ENCODE data around the gene ARHGEF10L. TPM values are rescaled to one million over a fixed set of nuclear protein-coding genes. Genes with fewer than 3 reads are reported as not detected.

Gene ARHGEF10L
- total RNA-seq, 2 experiments from 2014 or later, result not detected

DNA sequence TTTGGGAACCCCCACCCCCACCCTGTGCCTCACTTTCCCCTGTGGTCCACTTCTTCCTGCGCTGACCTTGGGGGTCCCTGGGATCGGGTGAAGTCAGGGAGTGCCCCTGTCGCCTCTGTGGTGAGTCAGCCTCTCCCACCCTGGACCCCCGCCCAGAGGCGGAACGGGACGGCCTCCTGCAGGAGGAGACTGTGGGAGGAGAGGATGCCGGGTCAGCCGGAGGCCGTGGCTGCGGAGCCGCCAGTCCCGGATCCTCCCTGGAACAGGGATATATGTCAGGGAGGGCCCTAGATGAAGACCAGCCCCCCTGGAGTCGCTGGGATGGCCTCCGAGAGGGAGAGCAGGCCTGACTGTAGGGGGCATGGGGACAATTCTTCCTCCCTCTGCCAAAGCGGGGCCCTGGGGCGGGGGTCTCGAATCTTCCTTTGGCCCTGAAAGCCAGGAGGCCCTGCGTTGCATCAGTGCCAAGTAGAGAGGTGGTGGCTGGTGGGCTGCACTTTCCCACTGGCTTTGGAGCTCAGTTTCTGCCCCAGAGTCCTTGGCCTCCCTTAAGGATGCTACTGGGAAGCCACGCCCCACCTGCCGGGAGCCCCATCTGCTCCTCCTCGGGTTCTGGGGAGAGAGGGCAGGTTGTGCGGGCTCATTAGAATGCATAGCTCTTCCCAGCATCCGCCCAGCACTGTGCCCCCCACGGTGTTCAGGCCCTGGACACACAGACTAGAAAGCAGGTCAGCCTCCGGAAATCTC, 930 bp downstream of the ARHGEF10L start:
- Mint-ChIP-seq H3K27ac (no peak overlapping the region), H3K9me3 (ENCODE audit: insufficient read depth) (no peaks in the 10 kb centered on the region), H3K4me3 (no peak overlapping the region), H3K4me1 (ENCODE audit: low read depth) (peaks cover 9% of the 10 kb centered on the region), H3K27me3 (ENCODE audit: low read depth) (peaks cover 35% of the 10 kb centered on the region), H3K36me3 (ENCODE audit: low read depth) (no peaks in the 10 kb centered on the region)
- no peak for ATAC-seq
- CTCF ChIA-PET, result no interaction called here
- POLR2A ChIA-PET, result interaction anchor here (0.5 kb wide), 1 partner anchor 76 kb away, joined by 3 read pairs; no protein-coding TSS in a partner anchor
- DNase-seq, result no peak

DNA sequence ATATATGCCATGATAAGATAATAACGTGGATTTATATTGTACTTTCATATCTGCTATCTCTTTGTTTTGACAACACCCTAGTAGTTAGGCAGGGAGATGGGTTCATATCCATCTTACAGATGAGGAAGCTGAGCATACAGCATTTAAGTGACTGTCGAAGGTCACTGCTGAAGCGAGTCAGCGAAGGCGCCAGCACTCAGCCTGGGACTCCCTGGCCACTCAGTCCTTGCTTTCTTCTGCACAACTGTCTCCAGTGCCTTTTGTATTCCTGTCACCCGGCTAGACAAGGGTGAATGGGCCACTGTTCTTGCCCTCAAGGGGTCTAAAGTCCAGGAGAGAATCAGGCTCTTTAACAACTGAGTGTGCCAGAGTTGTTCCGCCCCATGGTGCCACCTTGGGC, 3.1 kb downstream of the ARHGEF10L start:
- POLR2A ChIA-PET, result no interaction called here
- H3K36me3 Mint-ChIP-seq (ENCODE audit: low read depth), result no peaks in the 10 kb centered on the region

DNA sequence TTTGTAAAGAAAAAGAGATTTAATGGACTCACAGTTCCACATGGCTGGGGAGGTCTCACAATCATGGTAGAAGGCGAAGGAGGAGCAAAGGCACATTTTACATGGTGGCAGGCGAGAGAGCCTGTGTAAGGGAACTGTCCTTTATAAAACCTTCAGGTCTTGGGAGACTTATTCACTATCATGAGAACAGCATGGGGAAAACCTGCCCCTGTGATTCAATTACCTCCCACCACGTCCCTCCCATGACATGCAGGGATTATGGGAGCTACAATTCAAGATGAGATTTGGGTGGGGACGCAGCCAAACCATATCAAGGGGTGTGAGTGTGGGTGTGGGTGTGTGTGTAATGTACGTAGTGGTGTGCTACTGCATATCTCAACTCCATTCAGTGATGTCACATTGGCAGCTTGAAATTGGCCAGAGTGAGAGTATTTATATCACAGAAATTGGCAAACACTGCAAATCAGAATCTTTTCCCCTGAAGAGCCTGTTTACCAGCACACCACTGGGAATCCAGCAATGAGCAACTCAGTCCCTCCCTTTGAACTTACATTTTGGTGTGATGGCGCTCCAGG, 5.4 kb downstream of the ARHGEF10L start:
- ChIA-PET POLR2A (no interaction called here), CTCF (no interaction called here)
- DNase-seq, result no peak
- H3K27ac Mint-ChIP-seq, result no peak overlapping the region
- no peaks in the 10 kb centered on the region for H3K9me3 Mint-ChIP-seq (ENCODE audit: insufficient read depth)
- H3K27me3 Mint-ChIP-seq (ENCODE audit: low read depth), result peaks cover 21% of the 10 kb centered on the region
- H3K36me3 Mint-ChIP-seq (ENCODE audit: low read depth), result no peaks in the 10 kb centered on the region
- ATAC-seq, result no peak
- H3K4me3 Mint-ChIP-seq, result no peak overlapping the region
- peaks cover 7% of the 10 kb centered on the region for H3K4me1 Mint-ChIP-seq (ENCODE audit: low read depth)

More for the DNA sequence above, 3.1 kb downstream of the ARHGEF10L start:
- Mint-ChIP-seq H3K9me3 (ENCODE audit: insufficient read depth) (no peaks in the 10 kb centered on the region), H3K4me3 (no peak overlapping the region), H3K4me1 (ENCODE audit: low read depth) (peaks cover 9% of the 10 kb centered on the region), H3K27me3 (ENCODE audit: low read depth) (peaks cover 31% of the 10 kb centered on the region), H3K27ac (no peak overlapping the region)
- no peak for ATAC-seq
- DNase-seq, result no peak
- CTCF ChIA-PET, result no interaction called here

GRCh38 chr1:17545356-17545755, 5.9 kb downstream of the ARHGEF10L start:
- DNase-seq, result no peak
- H3K36me3 Mint-ChIP-seq (ENCODE audit: low read depth), result no peaks in the 10 kb centered on the region
- peaks cover 21% of the 10 kb centered on the region for H3K27me3 Mint-ChIP-seq (ENCODE audit: low read depth)
- H3K4me1 Mint-ChIP-seq (ENCODE audit: low read depth), result peaks cover 7% of the 10 kb centered on the region
- H3K9me3 Mint-ChIP-seq (ENCODE audit: insufficient read depth), result no peaks in the 10 kb centered on the region
- POLR2A ChIA-PET, result no interaction called here
- H3K4me3 Mint-ChIP-seq, result no peak overlapping the region
- ATAC-seq, result no peak
- CTCF ChIA-PET, result no interaction called here
- H3K27ac Mint-ChIP-seq, result no peak overlapping the region

DNA sequence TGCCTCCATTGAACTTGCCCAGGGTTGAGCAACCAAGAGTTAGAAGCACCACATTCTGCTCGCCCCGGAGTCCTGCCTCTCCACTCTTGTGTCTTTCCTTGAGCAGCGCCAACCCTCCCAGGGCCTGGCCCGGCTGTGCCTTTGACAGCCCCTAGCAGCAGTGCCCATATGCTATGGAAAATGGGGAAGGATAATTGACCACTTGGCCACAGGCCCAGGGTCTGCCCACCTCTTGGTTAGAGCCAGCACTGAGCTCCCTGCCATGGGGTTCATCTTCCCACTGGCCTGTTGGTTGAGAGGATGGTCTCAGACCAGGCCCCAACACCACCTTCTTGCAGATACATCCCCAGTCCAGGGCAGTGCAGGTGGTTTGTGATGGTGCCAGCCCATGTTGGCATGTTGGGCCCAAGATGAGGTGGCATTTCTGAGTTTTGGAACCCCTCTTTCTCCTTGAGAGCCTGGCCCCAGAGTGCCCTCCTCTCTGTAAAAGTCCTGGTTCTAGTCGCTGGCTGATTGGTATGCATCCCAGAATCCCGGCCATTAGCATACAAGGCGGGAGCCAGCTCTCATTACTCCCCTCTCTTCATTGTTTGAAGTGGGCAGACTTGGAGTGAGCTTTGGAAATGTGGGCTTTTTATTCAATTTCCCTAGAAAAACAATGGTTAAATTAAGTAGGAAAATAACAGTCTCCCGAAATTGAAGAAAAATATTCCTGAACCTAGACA, 7.6 kb downstream of the ARHGEF10L start:
- Mint-ChIP-seq H3K4me3 (no peak overlapping the region), H3K36me3 (ENCODE audit: low read depth) (no peaks in the 10 kb centered on the region), H3K27me3 (ENCODE audit: low read depth) (peaks cover 20% of the 10 kb centered on the region), H3K9me3 (ENCODE audit: insufficient read depth) (no peaks in the 10 kb centered on the region), H3K4me1 (ENCODE audit: low read depth) (no peaks in the 10 kb centered on the region), H3K27ac (no peak overlapping the region)
- ChIA-PET CTCF (no interaction called here), POLR2A (no interaction called here)
- DNase-seq (no peak), ATAC-seq (no peak)

GRCh38 chr1:17549384-17549783, 9.9 kb downstream of the ARHGEF10L start:
- H3K4me3 Mint-ChIP-seq, result no peak overlapping the region
- no peaks in the 10 kb centered on the region for H3K9me3 Mint-ChIP-seq (ENCODE audit: insufficient read depth)
- no peak for ATAC-seq
- ChIA-PET POLR2A (no interaction called here), CTCF (no interaction called here)
- no peak overlapping the region for H3K27ac Mint-ChIP-seq
- H3K27me3 Mint-ChIP-seq (ENCODE audit: low read depth), result peaks cover 24% of the 10 kb centered on the region
- H3K4me1 Mint-ChIP-seq (ENCODE audit: low read depth), result no peaks in the 10 kb centered on the region
- DNase-seq, result no peak
- no peaks in the 10 kb centered on the region for H3K36me3 Mint-ChIP-seq (ENCODE audit: low read depth)

GRCh38 chr1:17550729-17551584, 11.5 kb downstream of the ARHGEF10L start:
- DNase-seq, result no peak

DNA sequence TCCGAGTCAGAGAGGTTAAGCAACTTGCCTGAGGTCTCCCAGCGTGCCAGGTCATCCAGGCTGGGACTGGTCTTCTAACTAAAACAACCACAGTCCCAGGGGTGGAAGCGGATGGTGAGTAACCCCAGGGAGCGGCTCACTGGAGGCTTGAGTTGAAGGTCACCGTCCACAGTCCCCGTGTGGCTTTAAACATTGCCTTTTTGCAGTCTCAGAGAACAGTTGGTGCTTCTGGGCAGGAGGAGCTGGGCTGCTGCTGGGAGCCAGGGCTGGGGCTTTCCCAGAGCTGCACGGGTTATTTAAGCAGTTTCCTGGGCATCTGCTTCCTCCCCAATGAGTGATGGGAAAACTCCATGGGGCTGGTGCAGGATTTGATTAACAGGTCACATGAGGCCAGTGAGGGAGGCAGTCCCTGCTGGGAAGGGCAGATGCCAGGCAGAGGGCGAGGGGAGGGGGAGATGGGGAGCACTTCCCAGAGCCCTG, 12.3 kb downstream of the ARHGEF10L start:
- no peak overlapping the region for H3K4me3 Mint-ChIP-seq
- H3K36me3 Mint-ChIP-seq (ENCODE audit: low read depth), result no peaks in the 10 kb centered on the region
- peaks cover 18% of the 10 kb centered on the region for H3K27me3 Mint-ChIP-seq (ENCODE audit: low read depth)
- no peaks in the 10 kb centered on the region for H3K9me3 Mint-ChIP-seq (ENCODE audit: insufficient read depth)
- ChIA-PET POLR2A (no interaction called here), CTCF (no interaction called here)
- no peaks in the 10 kb centered on the region for H3K4me1 Mint-ChIP-seq (ENCODE audit: low read depth)
- ATAC-seq (no peak), DNase-seq (no peak)
- H3K27ac Mint-ChIP-seq, result no peak overlapping the region

More at GRCh38 chr1:17550729-17551584, 11.5 kb downstream of the ARHGEF10L start:
- no peak for ATAC-seq
- H3K36me3 Mint-ChIP-seq (ENCODE audit: low read depth), result no peaks in the 10 kb centered on the region
- POLR2A ChIA-PET, result no interaction called here
- peaks cover 18% of the 10 kb centered on the region for H3K27me3 Mint-ChIP-seq (ENCODE audit: low read depth)
- H3K27ac Mint-ChIP-seq, result no peak overlapping the region
- CTCF ChIA-PET, result no interaction called here
- H3K4me1 Mint-ChIP-seq (ENCODE audit: low read depth), result no peaks in the 10 kb centered on the region
- no peak overlapping the region for H3K4me3 Mint-ChIP-seq
- no peaks in the 10 kb centered on the region for H3K9me3 Mint-ChIP-seq (ENCODE audit: insufficient read depth)

DNA sequence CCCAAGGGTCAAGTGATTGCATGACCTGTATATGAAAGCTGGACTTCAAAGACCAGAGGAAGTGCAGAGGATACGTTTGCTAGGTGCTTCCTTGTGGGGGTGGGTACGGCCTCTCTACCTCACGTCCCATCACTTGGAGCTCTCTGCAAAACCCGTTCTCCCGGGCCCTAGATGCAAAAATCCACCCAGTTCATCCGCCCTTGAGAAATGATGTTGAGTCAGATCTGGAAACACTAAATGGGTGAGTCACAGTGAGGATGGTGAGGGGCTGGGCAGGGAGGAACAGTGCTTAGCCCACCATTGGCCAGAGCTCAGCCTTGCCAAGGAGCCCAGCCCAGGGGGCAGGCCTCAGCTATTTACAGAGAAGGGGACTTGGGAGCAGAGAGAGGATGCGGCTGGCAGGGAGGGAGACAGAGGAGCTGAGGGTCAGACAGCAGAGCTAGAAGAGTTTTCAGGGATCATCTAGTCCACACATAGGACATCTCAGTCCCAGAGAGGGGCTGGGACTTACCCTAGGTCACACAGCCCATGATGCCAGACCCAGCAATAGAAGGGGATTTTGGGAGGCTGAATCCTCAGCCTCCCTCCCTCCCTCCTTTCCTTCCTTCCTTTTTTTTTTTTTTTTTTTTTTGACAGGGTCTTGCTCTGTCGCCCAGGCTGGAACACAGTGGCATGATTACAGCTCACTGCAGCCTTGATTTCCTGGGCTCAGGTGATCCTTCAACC, 14.6 kb downstream of the ARHGEF10L start:
- CTCF ChIA-PET, result interaction anchor here (1.5 kb wide), 1 partner anchor 9 kb away, joined by 4 read pairs; no protein-coding TSS in a partner anchor
- ATAC-seq (no peak), DNase-seq (no peak)
- Mint-ChIP-seq H3K27ac (no peak overlapping the region), H3K4me1 (ENCODE audit: low read depth) (no peaks in the 10 kb centered on the region), H3K9me3 (ENCODE audit: insufficient read depth) (no peaks in the 10 kb centered on the region), H3K36me3 (ENCODE audit: low read depth) (no peaks in the 10 kb centered on the region), H3K27me3 (ENCODE audit: low read depth) (peaks cover 15% of the 10 kb centered on the region), H3K4me3 (no peak overlapping the region)
- POLR2A ChIA-PET, result no interaction called here

- Mint-ChIP-seq H3K27ac (no peak overlapping the region), H3K4me3 (no peak overlapping the region), H3K27me3 (ENCODE audit: low read depth) (peaks cover 12% of the 10 kb centered on the region), H3K4me1 (ENCODE audit: low read depth) (no peaks in the 10 kb centered on the region), H3K9me3 (ENCODE audit: insufficient read depth) (no peaks in the 10 kb centered on the region), H3K36me3 (ENCODE audit: low read depth) (no peaks in the 10 kb centered on the region)
- ChIA-PET POLR2A (no interaction called here), CTCF (no interaction called here)
- no peak for ATAC-seq
- no peak for DNase-seq
Observed at GRCh38 chr1:17554954-17555353, 15.5 kb downstream of the ARHGEF10L start.

DNA sequence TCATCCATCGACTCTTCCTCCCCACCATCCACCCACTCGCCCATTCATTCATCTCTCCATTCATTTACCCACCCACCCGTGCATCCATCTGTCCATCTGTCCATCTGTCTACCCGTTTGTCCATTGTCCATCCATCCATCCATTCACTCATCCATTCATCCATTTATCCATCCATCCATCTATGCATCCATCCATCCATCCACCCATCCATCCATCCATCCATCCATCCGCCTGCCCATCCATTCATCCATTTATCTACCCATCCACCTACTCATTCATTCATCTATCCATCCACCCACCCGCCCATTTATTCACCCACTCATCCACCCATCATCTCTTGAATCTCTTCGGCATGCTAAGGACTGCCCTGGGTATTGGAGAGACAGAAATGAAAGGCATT, 18.5 kb downstream of the ARHGEF10L start:
- ChIA-PET POLR2A (no interaction called here), CTCF (no interaction called here)
- Mint-ChIP-seq H3K9me3 (ENCODE audit: insufficient read depth) (no peaks in the 10 kb centered on the region), H3K4me3 (no peak overlapping the region), H3K4me1 (ENCODE audit: low read depth) (no peaks in the 10 kb centered on the region), H3K36me3 (ENCODE audit: low read depth) (no peaks in the 10 kb centered on the region), H3K27ac (no peak overlapping the region), H3K27me3 (ENCODE audit: low read depth) (peaks cover 3% of the 10 kb centered on the region)
- no peak for ATAC-seq
- DNase-seq, result no peak
